HepG2 (cell line): Measurements from ENCODE around the gene CRIP1. TPM values are rescaled to one million over a fixed set of nuclear protein-coding genes. Genes with fewer than 3 reads are reported as not detected.

Experiments used
- ARNT ChIP-seq: fragments of 450-650 bp; IDR thresholded peaks from 2 replicates; pipeline ENCODE4 v1.6.1; 2017
- CHD2 ChIP-seq: IDR thresholded peaks from 2 replicates; pipeline ENCODE4 v1.6.1; 2011; ENCODE audit warnings: low read depth, low read length, improper control_type of control experiment
- JUND ChIP-seq: sonication (generic); formaldehyde crosslinking; IDR thresholded peaks from 2 replicates; pipeline ENCODE4 v1.8.0; 2022; ENCODE audit warnings: mild to moderate bottlenecking, missing genetic modification reagents
- RFX3 ChIP-seq: IDR thresholded peaks from 2 replicates; pipeline ENCODE4 v1.6.1; 2016; ENCODE audit warnings: missing biosample characterization, missing genetic modification reagents
- ZNF350 ChIP-seq: sonication (generic); formaldehyde crosslinking; IDR thresholded peaks from 2 replicates; pipeline ENCODE4 v1.4.0; 2020; ENCODE audit warnings: mild to moderate bottlenecking, low read depth, missing genetic modification reagents, borderline replicate concordance
- ZNF546 ChIP-seq: sonication (generic); formaldehyde crosslinking; conservative IDR thresholded peaks from 2 replicates; pipeline ENCODE4 v1.8.1; 2023; ENCODE audit warnings: mild to moderate bottlenecking, missing genetic modification reagents
- ZNF772 ChIP-seq: sonication (generic); formaldehyde crosslinking; IDR thresholded peaks from 2 replicates; pipeline ENCODE4 v1.5.0; 2020; ENCODE audit warnings: mild to moderate bottlenecking, missing genetic modification reagents
- ZNF841 ChIP-seq: sonication (generic); formaldehyde crosslinking; IDR thresholded peaks from 2 replicates; pipeline ENCODE4 v1.8.1; 2023; ENCODE audit warnings: missing genetic modification reagents, borderline replicate concordance
- polyA plus RNA-seq, 8 experiments: library from polyadenylated mRNA; depleted of rRNA in 3 of 8; stranded (reverse) in 7 of 8; unstranded in 1 of 8; fragments of >200 nt; fragmentation: Illumina TruSeq in 4 of 8; extraction: Trizol in 4 of 8; gene quantifications; 2 replicates each; pipeline versions ENCODE4 v1.2.1 to v1.2.3, GENCODE V29; 2011 to 2016; ENCODE audit warnings: low read depth in 4 of 8, missing spikeins in 1 of 8, mixed read lengths in 1 of 8; ENCODE audit not compliant: insufficient read depth in 1 of 8
- total RNA-seq, 5 experiments: library from RNA; depleted of rRNA; stranded (reverse); fragments of >200 nt; fragmentation: Illumina TruSeq; extraction: Trizol; gene quantifications; 2 replicates each; pipeline ENCODE4 v1.2.3, GENCODE V29; 2016; ENCODE audit warnings: low read depth in 1 of 5
- TF ChIP-seq, protein P1 (sequence below): sonication (generic); formaldehyde crosslinking; IDR thresholded peaks from 2 replicates; pipeline ENCODE4 v1.8.0; 2022; ENCODE audit warnings: mild to moderate bottlenecking, missing genetic modification reagents, moderate library complexity
- TF ChIP-seq, protein P2 (sequence below): sonication (generic); formaldehyde crosslinking; IDR thresholded peaks from 2 replicates; pipeline ENCODE4 v1.4.0; 2020; ENCODE audit warnings: missing genetic modification reagents, mild to moderate bottlenecking, borderline replicate concordance
- TF ChIP-seq, protein P3 (sequence below): sonication (generic); formaldehyde crosslinking; IDR thresholded peaks from 2 replicates; pipeline ENCODE4 v1.4.0; 2020; ENCODE audit warnings: missing genetic modification reagents, borderline replicate concordance
- TF ChIP-seq, protein P4 (sequence below), 2 experiments: IDR thresholded peaks; 2 replicates each; pipeline ENCODE4 v1.6.1; 2011 to 2012; ENCODE audit warnings: low read length in 2 of 2, borderline replicate concordance in 1 of 2, low read depth in 1 of 2, mild to moderate bottlenecking in 1 of 2, moderate library complexity in 1 of 2
- TF ChIP-seq, protein P5 (sequence below): sonication (generic); formaldehyde crosslinking; IDR thresholded peaks from 2 replicates; pipeline ENCODE4 v1.8.0; 2022; ENCODE audit warnings: mild to moderate bottlenecking, missing genetic modification reagents
- TF ChIP-seq, protein P6 (sequence below): sonication (generic); formaldehyde crosslinking; IDR thresholded peaks from 2 replicates; pipeline ENCODE4 v1.8.1; 2023; ENCODE audit warnings: mild to moderate bottlenecking, inconsistent platforms, moderate library complexity, missing genetic modification reagents, borderline replicate concordance

Gene CRIP1
- total and polyA plus RNA-seq, 2 of the 13 experiments (the other 11 are each of a cell fraction or from before 2014, with no cell fraction given), result 53.9 to 59.5 TPM

DNA sequence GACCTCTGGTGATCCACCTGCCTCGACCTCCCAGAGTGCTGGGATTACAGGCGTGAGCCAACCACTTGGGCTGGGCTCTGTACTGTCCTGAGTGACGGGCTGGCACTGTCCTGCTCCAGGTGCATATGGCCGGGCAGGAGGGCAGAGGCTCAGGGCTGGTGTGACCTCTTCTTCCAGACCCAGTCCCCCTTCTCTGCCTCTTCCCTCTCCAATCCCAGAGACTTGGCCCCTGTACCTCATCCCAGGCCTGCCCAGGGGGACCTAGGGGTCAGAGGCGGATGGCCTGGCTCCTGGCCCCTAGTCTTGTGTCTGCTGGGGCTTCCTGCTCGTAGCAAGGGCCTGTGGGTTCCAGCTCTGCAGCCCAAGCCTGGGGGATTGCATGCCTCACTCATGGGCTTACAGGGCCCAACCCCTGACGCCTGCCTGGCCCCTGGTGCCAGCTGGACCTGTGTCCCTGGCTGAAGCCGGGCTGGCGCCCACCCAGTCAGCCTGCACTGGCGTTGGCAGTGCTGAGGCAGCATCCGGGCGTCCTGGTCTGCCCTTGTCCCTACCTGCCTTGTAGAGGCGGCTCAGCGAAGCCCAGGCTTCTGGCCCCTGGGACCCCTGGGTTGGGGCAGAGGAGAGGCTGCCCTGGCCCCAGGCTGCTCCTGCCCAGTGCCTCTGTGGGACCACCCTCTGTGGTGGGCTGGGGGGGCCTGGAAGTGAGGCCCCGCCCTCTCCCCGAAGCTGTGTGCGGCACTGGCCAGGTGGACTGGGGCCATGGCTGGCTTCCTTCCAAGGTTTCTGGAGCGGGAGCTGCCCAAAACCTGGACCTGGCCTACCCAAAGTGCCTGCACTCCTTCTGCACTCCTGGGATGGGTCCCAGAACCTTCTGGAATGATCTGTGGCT, 8.7 kb downstream of the CRIP1 start (continued):
- TF ChIP-seq, protein P1, sequence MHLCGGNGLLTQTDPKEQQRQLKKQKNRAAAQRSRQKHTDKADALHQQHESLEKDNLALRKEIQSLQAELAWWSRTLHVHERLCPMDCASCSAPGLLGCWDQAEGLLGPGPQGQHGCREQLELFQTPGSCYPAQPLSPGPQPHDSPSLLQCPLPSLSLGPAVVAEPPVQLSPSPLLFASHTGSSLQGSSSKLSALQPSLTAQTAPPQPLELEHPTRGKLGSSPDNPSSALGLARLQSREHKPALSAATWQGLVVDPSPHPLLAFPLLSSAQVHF (CRISPR knock-in tag), result no peak
- TF ChIP-seq ZNF350 (0 out of 2 replicates have a peak, but pooled peaks have one; percentile 3), CHD2 (no peak), ARNT (no peak), RFX3 (no peak), ZNF546 (no peak), ZNF841 (CRISPR knock-in tag) (no peak), JUND (CRISPR knock-in tag) (no peak), ZNF772 (CRISPR knock-in tag) (no peak; the same call in 1 of the 2 replicates)
- TF ChIP-seq, protein P2, sequence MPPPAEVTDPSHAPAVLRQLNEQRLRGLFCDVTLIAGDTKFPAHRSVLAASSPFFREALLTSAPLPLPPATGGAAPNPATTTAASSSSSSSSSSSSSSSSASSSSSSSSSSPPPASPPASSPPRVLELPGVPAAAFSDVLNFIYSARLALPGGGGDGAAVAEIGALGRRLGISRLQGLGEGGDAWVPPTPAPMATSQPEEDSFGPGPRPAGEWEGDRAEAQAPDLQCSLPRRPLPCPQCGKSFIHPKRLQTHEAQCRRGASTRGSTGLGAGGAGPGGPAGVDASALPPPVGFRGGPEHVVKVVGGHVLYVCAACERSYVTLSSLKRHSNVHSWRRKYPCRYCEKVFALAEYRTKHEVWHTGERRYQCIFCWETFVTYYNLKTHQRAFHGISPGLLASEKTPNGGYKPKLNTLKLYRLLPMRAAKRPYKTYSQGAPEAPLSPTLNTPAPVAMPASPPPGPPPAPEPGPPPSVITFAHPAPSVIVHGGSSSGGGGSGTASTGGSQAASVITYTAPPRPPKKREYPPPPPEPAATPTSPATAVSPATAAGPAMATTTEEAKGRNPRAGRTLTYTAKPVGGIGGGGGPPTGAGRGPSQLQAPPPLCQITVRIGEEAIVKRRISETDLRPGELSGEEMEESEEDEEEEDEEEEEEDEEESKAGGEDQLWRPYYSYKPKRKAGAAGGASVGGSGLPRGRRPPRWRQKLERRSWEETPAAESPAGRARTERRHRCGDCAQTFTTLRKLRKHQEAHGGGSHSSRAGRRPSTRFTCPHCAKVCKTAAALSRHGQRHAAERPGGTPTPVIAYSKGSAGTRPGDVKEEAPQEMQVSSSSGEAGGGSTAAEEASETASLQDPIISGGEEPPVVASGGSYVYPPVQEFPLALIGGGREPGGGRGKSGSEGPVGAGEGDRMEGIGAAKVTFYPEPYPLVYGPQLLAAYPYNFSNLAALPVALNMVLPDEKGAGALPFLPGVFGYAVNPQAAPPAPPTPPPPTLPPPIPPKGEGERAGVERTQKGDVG, result no peak
- TF ChIP-seq, protein P3, sequence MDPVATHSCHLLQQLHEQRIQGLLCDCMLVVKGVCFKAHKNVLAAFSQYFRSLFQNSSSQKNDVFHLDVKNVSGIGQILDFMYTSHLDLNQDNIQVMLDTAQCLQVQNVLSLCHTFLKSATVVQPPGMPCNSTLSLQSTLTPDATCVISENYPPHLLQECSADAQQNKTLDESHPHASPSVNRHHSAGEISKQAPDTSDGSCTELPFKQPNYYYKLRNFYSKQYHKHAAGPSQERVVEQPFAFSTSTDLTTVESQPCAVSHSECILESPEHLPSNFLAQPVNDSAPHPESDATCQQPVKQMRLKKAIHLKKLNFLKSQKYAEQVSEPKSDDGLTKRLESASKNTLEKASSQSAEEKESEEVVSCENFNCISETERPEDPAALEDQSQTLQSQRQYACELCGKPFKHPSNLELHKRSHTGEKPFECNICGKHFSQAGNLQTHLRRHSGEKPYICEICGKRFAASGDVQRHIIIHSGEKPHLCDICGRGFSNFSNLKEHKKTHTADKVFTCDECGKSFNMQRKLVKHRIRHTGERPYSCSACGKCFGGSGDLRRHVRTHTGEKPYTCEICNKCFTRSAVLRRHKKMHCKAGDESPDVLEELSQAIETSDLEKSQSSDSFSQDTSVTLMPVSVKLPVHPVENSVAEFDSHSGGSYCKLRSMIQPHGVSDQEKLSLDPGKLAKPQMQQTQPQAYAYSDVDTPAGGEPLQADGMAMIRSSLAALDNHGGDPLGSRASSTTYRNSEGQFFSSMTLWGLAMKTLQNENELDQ (CRISPR knock-in tag), result no peak
- TF ChIP-seq, protein P4, sequence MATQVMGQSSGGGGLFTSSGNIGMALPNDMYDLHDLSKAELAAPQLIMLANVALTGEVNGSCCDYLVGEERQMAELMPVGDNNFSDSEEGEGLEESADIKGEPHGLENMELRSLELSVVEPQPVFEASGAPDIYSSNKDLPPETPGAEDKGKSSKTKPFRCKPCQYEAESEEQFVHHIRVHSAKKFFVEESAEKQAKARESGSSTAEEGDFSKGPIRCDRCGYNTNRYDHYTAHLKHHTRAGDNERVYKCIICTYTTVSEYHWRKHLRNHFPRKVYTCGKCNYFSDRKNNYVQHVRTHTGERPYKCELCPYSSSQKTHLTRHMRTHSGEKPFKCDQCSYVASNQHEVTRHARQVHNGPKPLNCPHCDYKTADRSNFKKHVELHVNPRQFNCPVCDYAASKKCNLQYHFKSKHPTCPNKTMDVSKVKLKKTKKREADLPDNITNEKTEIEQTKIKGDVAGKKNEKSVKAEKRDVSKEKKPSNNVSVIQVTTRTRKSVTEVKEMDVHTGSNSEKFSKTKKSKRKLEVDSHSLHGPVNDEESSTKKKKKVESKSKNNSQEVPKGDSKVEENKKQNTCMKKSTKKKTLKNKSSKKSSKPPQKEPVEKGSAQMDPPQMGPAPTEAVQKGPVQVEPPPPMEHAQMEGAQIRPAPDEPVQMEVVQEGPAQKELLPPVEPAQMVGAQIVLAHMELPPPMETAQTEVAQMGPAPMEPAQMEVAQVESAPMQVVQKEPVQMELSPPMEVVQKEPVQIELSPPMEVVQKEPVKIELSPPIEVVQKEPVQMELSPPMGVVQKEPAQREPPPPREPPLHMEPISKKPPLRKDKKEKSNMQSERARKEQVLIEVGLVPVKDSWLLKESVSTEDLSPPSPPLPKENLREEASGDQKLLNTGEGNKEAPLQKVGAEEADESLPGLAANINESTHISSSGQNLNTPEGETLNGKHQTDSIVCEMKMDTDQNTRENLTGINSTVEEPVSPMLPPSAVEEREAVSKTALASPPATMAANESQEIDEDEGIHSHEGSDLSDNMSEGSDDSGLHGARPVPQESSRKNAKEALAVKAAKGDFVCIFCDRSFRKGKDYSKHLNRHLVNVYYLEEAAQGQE (IDR thresholded peaks at IDR 0.05; ENCODE audit: borderline replicate concordance in 1 of 2, low read depth in 1 of 2, low read length in 2 of 2), result no peak
- TF ChIP-seq, protein P5, sequence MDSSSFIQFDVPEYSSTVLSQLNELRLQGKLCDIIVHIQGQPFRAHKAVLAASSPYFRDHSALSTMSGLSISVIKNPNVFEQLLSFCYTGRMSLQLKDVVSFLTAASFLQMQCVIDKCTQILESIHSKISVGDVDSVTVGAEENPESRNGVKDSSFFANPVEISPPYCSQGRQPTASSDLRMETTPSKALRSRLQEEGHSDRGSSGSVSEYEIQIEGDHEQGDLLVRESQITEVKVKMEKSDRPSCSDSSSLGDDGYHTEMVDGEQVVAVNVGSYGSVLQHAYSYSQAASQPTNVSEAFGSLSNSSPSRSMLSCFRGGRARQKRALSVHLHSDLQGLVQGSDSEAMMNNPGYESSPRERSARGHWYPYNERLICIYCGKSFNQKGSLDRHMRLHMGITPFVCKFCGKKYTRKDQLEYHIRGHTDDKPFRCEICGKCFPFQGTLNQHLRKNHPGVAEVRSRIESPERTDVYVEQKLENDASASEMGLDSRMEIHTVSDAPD, result 0 out of 2 replicates have a peak, but pooled peaks have one; percentile 46
- TF ChIP-seq, protein P6, sequence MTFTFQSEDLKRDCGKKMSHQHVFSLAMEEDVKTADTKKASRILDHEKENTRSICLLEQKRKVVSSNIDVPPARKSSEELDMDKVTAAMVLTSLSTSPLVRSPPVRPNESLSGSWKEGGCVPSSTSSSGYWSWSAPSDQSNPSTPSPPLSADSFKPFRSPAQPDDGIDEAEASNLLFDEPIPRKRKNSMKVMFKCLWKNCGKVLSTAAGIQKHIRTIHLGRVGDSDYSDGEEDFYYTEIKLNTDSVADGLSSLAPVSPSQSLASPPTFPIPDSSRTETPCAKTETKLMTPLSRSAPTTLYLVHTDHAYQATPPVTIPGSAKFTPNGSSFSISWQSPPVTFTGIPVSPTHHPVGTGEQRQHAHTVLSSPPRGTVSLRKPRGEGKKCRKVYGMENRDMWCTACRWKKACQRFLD, result 0 out of 2 replicates have a peak, but pooled peaks have one; percentile 34
